SJSA1 (cell line): ENCODE data around the gene ARHGAP42. TPM values are rescaled to one million over a fixed set of nuclear protein-coding genes. Genes with fewer than 3 reads are reported as not detected.

Experiments
- DNase-seq, 2 experiments: peaks; one replicate each; pipeline ENCODE4 v3.0.0-alpha.2; 2015 to 2020; ENCODE audit warnings: low spot score in 2 of 2, low read depth in 1 of 2
- H3K27ac ChIP-seq: fragments of 250-450 bp; sonication (Bioruptor Pico); 2 replicates; pipeline ENCODE4 v1.5.1; 2020; ENCODE audit warnings: mild to moderate bottlenecking, moderate library complexity
- H3K27me3 ChIP-seq: fragments of 250-450 bp; sonication (Bioruptor Pico); replicated peaks from 2 replicates; pipeline ENCODE4 v1.5.1; 2020; ENCODE audit warnings: mild to moderate bottlenecking, moderate library complexity
- H3K36me3 ChIP-seq: fragments of 250-450 bp; sonication (Bioruptor Pico); 2 replicates; pipeline ENCODE4 v1.5.1; 2020; ENCODE audit warnings: mild to moderate bottlenecking
- H3K4me1 ChIP-seq: fragments of 250-450 bp; sonication (Bioruptor Pico); replicated peaks from 2 replicates; pipeline ENCODE4 v1.6.1; 2021; ENCODE audit warnings: mild to moderate bottlenecking
- H3K4me3 ChIP-seq: fragments of 250-450 bp; sonication (Bioruptor Pico); 2 replicates; pipeline ENCODE4 v1.5.1; 2020; ENCODE audit warnings: mild to moderate bottlenecking
- H3K9me3 ChIP-seq: fragments of 250-450 bp; sonication (Bioruptor Pico); replicated peaks from 2 replicates; pipeline ENCODE4 v1.5.1; 2020; ENCODE audit warnings: mild to moderate bottlenecking
- total RNA-seq: library from RNA; depleted of rRNA; stranded (reverse); fragments of >200 nt; shearing (Covaris generic); gene quantifications from 2 replicates; pipeline ENCODE4 v1.2.3, GENCODE V29; 2014

Gene ARHGAP42
- total RNA-seq, 1 experiment from 2014 or later, result 17.2 TPM

- Histone ChIP-seq H3K27ac (no peak overlapping the region), H3K9me3 (no peaks in the 10 kb centered on the region), H3K4me3 (no peak overlapping the region), H3K36me3 (no peaks in the 10 kb centered on the region), H3K4me1 (no peaks in the 10 kb centered on the region), H3K27me3 (no peaks in the 10 kb centered on the region)
- DNase-seq, result no peak
These were observed 254.9 kb downstream of the ARHGAP42 start for GRCh38 chr11:100942016-100942415.

GRCh38 chr11:100948936-100949335, 261.8 kb downstream of the ARHGAP42 start:
- no peak overlapping the region for H3K27ac ChIP-seq
- no peaks in the 10 kb centered on the region for H3K9me3 ChIP-seq
- H3K27me3 ChIP-seq, result no peaks in the 10 kb centered on the region
- H3K4me1 ChIP-seq, result no peaks in the 10 kb centered on the region
- H3K4me3 ChIP-seq, result no peak overlapping the region
- no peak for DNase-seq
- H3K36me3 ChIP-seq, result no peaks in the 10 kb centered on the region

- Histone ChIP-seq H3K4me1 (no peaks in the 10 kb centered on the region), H3K36me3 (no peaks in the 10 kb centered on the region), H3K4me3 (no peak overlapping the region), H3K27ac (no peak overlapping the region), H3K9me3 (no peaks in the 10 kb centered on the region), H3K27me3 (no peaks in the 10 kb centered on the region)
- no peak for DNase-seq
These were observed 262.4 kb downstream of the ARHGAP42 start for GRCh38 chr11:100949443-100949842.

GRCh38 chr11:100955318-100955717, 268.2 kb downstream of the ARHGAP42 start:
- H3K27ac ChIP-seq, result no peak overlapping the region
- H3K4me3 ChIP-seq, result no peak overlapping the region
- H3K4me1 ChIP-seq, result no peaks in the 10 kb centered on the region
- no peaks in the 10 kb centered on the region for H3K36me3 ChIP-seq
- H3K27me3 ChIP-seq, result no peaks in the 10 kb centered on the region
- H3K9me3 ChIP-seq, result no peaks in the 10 kb centered on the region
- DNase-seq, result no peak

GRCh38 chr11:100956351-100956750, 269.3 kb downstream of the ARHGAP42 start:
- no peaks in the 10 kb centered on the region for H3K36me3 ChIP-seq
- no peak overlapping the region for H3K27ac ChIP-seq
- DNase-seq, result no peak
- no peaks in the 10 kb centered on the region for H3K9me3 ChIP-seq
- no peak overlapping the region for H3K4me3 ChIP-seq
- H3K27me3 ChIP-seq, result no peaks in the 10 kb centered on the region
- H3K4me1 ChIP-seq, result no peaks in the 10 kb centered on the region

- no peak for DNase-seq
- H3K27ac ChIP-seq, result no peak overlapping the region
- no peaks in the 10 kb centered on the region for H3K4me1 ChIP-seq
- H3K9me3 ChIP-seq, result no peaks in the 10 kb centered on the region
- H3K27me3 ChIP-seq, result no peaks in the 10 kb centered on the region
- H3K4me3 ChIP-seq, result no peak overlapping the region
- peaks cover 3% of the 10 kb centered on the region; the same call in 1 of the 2 replicates for H3K36me3 ChIP-seq
These were observed 270.4 kb downstream of the ARHGAP42 start for GRCh38 chr11:100957499-100957898.

GRCh38 chr11:100961633-100962032, 274.5 kb downstream of the ARHGAP42 start:
- Histone ChIP-seq H3K4me1 (no peaks in the 10 kb centered on the region), H3K27me3 (no peaks in the 10 kb centered on the region), H3K4me3 (no peak overlapping the region), H3K36me3 (peaks cover 3% of the 10 kb centered on the region; the same call in 1 of the 2 replicates), H3K27ac (no peak overlapping the region), H3K9me3 (no peaks in the 10 kb centered on the region)
- DNase-seq, result no peak

- H3K9me3 ChIP-seq, result no peaks in the 10 kb centered on the region
- H3K27ac ChIP-seq, result no peak overlapping the region
- no peak overlapping the region for H3K4me3 ChIP-seq
- H3K36me3 ChIP-seq, result peaks cover 3% of the 10 kb centered on the region; the same call in 1 of the 2 replicates
- no peak for DNase-seq
- H3K27me3 ChIP-seq, result no peaks in the 10 kb centered on the region
- no peaks in the 10 kb centered on the region for H3K4me1 ChIP-seq
These were observed 276.3 kb downstream of the ARHGAP42 start for GRCh38 chr11:100963375-100963774.

- Histone ChIP-seq H3K4me3 (no peak overlapping the region), H3K4me1 (peaks cover under 1% of the 10 kb centered on the region; the same call in 1 of the 2 replicates), H3K9me3 (no peaks in the 10 kb centered on the region), H3K36me3 (peaks cover 3% of the 10 kb centered on the region; the same call in 1 of the 2 replicates), H3K27me3 (no peaks in the 10 kb centered on the region), H3K27ac (no peak overlapping the region)
- DNase-seq, result no peak
These were observed 277.3 kb downstream of the ARHGAP42 start for GRCh38 chr11:100964435-100964834.

GRCh38 chr11:100965346-100965745, 278.3 kb downstream of the ARHGAP42 start:
- Histone ChIP-seq H3K4me3 (no peak overlapping the region), H3K27me3 (no peaks in the 10 kb centered on the region), H3K9me3 (no peaks in the 10 kb centered on the region), H3K27ac (no peak overlapping the region), H3K4me1 (peaks cover 7% of the 10 kb centered on the region; the same call in 1 of the 2 replicates), H3K36me3 (peaks cover 3% of the 10 kb centered on the region; the same call in 1 of the 2 replicates)
- no peak for DNase-seq

- Histone ChIP-seq H3K9me3 (no peaks in the 10 kb centered on the region), H3K27me3 (no peaks in the 10 kb centered on the region), H3K36me3 (peaks cover 3% of the 10 kb centered on the region; the same call in 1 of the 2 replicates), H3K4me3 (no peak overlapping the region), H3K4me1 (peaks cover 7% of the 10 kb centered on the region; the same call in 1 of the 2 replicates), H3K27ac (no peak overlapping the region)
- no peak for DNase-seq
These were observed 279.3 kb downstream of the ARHGAP42 start for GRCh38 chr11:100966366-100966765.

GRCh38 chr11:100969008-100969407, 281.9 kb downstream of the ARHGAP42 start:
- Histone ChIP-seq H3K36me3 (no peaks in the 10 kb centered on the region), H3K4me3 (no peak overlapping the region), H3K27ac (no peak overlapping the region), H3K4me1 (peaks cover 7% of the 10 kb centered on the region; the same call in 1 of the 2 replicates), H3K27me3 (no peaks in the 10 kb centered on the region), H3K9me3 (no peaks in the 10 kb centered on the region)
- DNase-seq, result no peak

- no peak overlapping the region for H3K4me3 ChIP-seq
- H3K9me3 ChIP-seq, result no peaks in the 10 kb centered on the region
- no peaks in the 10 kb centered on the region for H3K27me3 ChIP-seq
- H3K27ac ChIP-seq, result 0 out of 2 replicates have a peak overlapping the region, but pooled peaks have one; percentile 29
- peaks cover 7% of the 10 kb centered on the region; the same call in 1 of the 2 replicates for H3K4me1 ChIP-seq
- no peaks in the 10 kb centered on the region; the same call in 1 of the 2 replicates for H3K36me3 ChIP-seq
- peak in 1 of 2 experiments; percentile 1 for DNase-seq
These were observed 283.4 kb downstream of the ARHGAP42 start for GRCh38 chr11:100970283-100971164.

GRCh38 chr11:100972046-100972445, 285.0 kb downstream of the ARHGAP42 start:
- H3K9me3 ChIP-seq, result no peaks in the 10 kb centered on the region
- H3K36me3 ChIP-seq, result no peaks in the 10 kb centered on the region; the same call in 1 of the 2 replicates
- H3K4me3 ChIP-seq, result no peak overlapping the region
- no peaks in the 10 kb centered on the region for H3K27me3 ChIP-seq
- no peak for DNase-seq
- peaks cover 7% of the 10 kb centered on the region; the same call in 1 of the 2 replicates for H3K4me1 ChIP-seq
- H3K27ac ChIP-seq, result no peak overlapping the region
